Measurements from ENCODE around the gene IGFBP5. TPM values are rescaled to one million over a fixed set of nuclear protein-coding genes. Genes with fewer than 3 reads are reported as not detected.

Gene IGFBP5
- total RNA-seq, 2 experiments from 2014 or later, result not detected

- CTCF ChIA-PET, result interaction anchor here (2.0 kb wide), 1 partner anchor 154 kb away, joined by 9 read pairs; no protein-coding TSS in a partner anchor
- H3K27ac Mint-ChIP-seq, result no peak overlapping the region
- DNase-seq, result no peak
Measured at GRCh38 chr2:216672466-216672865, 22.9 kb downstream of the IGFBP5 start.

GRCh38 chr2:216671791-216672343 is 23.5 kb downstream of the IGFBP5 start:
- Mint-ChIP-seq H3K36me3 (ENCODE audit: low read depth) (no peaks in the 10 kb centered on the region), H3K9me3 (no peaks in the 10 kb centered on the region), H3K27me3 (no peaks in the 10 kb centered on the region), H3K27ac (no peak overlapping the region), H3K4me3 (no peak overlapping the region), H3K4me1 (ENCODE audit: low read depth) (no peaks in the 10 kb centered on the region)
- no peak for DNase-seq
- TF ChIP-seq CTCF (IDR thresholded peaks at IDR 0.05), result no peak
- POLR2A ChIA-PET, result interaction anchor here (0.8 kb wide), 1 partner anchor 16 kb away, joined by 3 read pairs; no protein-coding TSS in a partner anchor
- no peak for ATAC-seq
- CTCF ChIA-PET, result interaction anchor here (0.8 to 2.0 kb wide), 2 partner anchors 15 to 153 kb away, joined by 3 to 9 read pairs; no protein-coding TSS in a partner anchor
- intact Hi-C loops (cut with micrococcal nuclease), result no loop called here

More at GRCh38 chr2:216672466-216672865, 22.9 kb downstream of the IGFBP5 start:
- H3K4me1 Mint-ChIP-seq (ENCODE audit: low read depth), result no peaks in the 10 kb centered on the region
- no peak for TF ChIP-seq CTCF (IDR thresholded peaks at IDR 0.05)
- intact Hi-C loops (cut with micrococcal nuclease), result no loop called here
- H3K36me3 Mint-ChIP-seq (ENCODE audit: low read depth), result no peaks in the 10 kb centered on the region
- ATAC-seq, result no peak
- H3K4me3 Mint-ChIP-seq, result no peak overlapping the region
- POLR2A ChIA-PET, result no interaction called here
- no peaks in the 10 kb centered on the region for H3K9me3 Mint-ChIP-seq
- no peaks in the 10 kb centered on the region for H3K27me3 Mint-ChIP-seq

GRCh38 chr2:216671081-216671411 is 24.3 kb downstream of the IGFBP5 start:
- ChIA-PET POLR2A (interaction anchor here (0.8 kb wide), 1 partner anchor 15 kb away, joined by 3 read pairs; no protein-coding TSS in a partner anchor), CTCF (interaction anchor here (0.8 to 2.0 kb wide), 2 partner anchors 16 to 152 kb away, joined by 3 to 9 read pairs; no protein-coding TSS in a partner anchor)
- DNase-seq (no peak), ATAC-seq (no peak)
- Mint-ChIP-seq H3K9me3 (no peaks in the 10 kb centered on the region), H3K27me3 (no peaks in the 10 kb centered on the region), H3K4me3 (no peak overlapping the region), H3K36me3 (ENCODE audit: low read depth) (no peaks in the 10 kb centered on the region), H3K4me1 (ENCODE audit: low read depth) (no peaks in the 10 kb centered on the region), H3K27ac (no peak overlapping the region)
- TF ChIP-seq CTCF (IDR thresholded peaks at IDR 0.05), result no peak
- intact Hi-C loops (cut with micrococcal nuclease), result no loop called here

- POLR2A ChIA-PET, result no interaction called here
- no peaks in the 10 kb centered on the region for H3K9me3 Mint-ChIP-seq
- no peak for TF ChIP-seq CTCF (IDR thresholded peaks at IDR 0.05)
- H3K36me3 Mint-ChIP-seq (ENCODE audit: low read depth), result no peaks in the 10 kb centered on the region
- intact Hi-C loops (cut with micrococcal nuclease), result no loop called here
- DNase-seq (no peak), ATAC-seq (no peak)
- no peaks in the 10 kb centered on the region for H3K27me3 Mint-ChIP-seq
- no peak overlapping the region for H3K27ac Mint-ChIP-seq
- no peaks in the 10 kb centered on the region for H3K4me1 Mint-ChIP-seq (ENCODE audit: low read depth)
- no peak overlapping the region for H3K4me3 Mint-ChIP-seq
- CTCF ChIA-PET, result interaction anchor here (12.7 kb wide), 1 partner anchor 149 kb away, joined by 311 read pairs; no protein-coding TSS in a partner anchor
Measured at GRCh38 chr2:216670266-216671080, 24.9 kb downstream of the IGFBP5 start.
